ENCODE measurements around the gene TMEM244. TPM values are rescaled to one million over a fixed set of nuclear protein-coding genes. Genes with fewer than 3 reads are reported as not detected.

Gene TMEM244
- total and polyA plus RNA-seq, 9 of the 15 experiments (the other 6 are each of a cell fraction or from before 2014, with no cell fraction given): not detected

DNA sequence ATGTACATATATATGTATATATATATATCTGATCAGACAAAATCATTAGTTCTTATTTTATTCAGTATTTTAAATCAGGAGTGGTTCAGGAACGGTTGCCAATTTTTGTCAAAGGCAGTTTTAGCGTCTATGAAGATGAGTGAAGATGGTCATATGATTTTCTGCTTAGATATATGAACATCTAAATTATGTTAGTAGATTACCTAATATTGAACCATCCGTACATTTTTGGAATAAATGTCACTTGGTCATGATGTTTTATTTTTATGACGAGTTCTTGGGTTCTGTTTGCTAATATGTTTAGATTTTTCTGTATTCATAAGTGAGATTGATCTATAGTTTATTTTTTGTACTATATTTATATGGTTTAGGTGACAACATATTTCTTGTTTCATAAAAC lies 3.3 kb downstream of the TMEM244 start (continued):
- TF ChIP-seq, protein P1, sequence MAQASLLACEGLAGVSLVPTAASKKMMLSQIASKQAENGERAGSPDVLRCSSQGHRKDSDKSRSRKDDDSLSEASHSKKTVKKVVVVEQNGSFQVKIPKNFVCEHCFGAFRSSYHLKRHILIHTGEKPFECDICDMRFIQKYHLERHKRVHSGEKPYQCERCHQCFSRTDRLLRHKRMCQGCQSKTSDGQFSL (CRISPR knock-in tag; IDR thresholded peaks at IDR 0.05): no peak
- TF ChIP-seq, protein P1 (tag; IDR thresholded peaks at IDR 0.05): no peak
- TF ChIP-seq MCM2 (IDR thresholded peaks at IDR 0.05; ENCODE audit: low read depth): no peak
- no peak for TF ChIP-seq STAT6 (CRISPR knock-in tag; IDR thresholded peaks at IDR 0.05)
- no peak for TF ChIP-seq BRCA1 (IDR thresholded peaks at IDR 0.05)
- TF ChIP-seq BRCA1 (CRISPR knock-in tag; IDR thresholded peaks at IDR 0.05): no peak
- no peak for TF ChIP-seq BDP1 (IDR thresholded peaks at IDR 0.05; ENCODE audit: insufficient read depth, insufficient read length)
- TF ChIP-seq U2AF1 (optimal IDR thresholded peaks at IDR 0.05; ENCODE audit: low read depth, low read length): no peak
- no peak for TF ChIP-seq PHF20 (IDR thresholded peaks at IDR 0.05; ENCODE audit: partially characterized antibody)
- no peak for TF ChIP-seq ZBTB9 (CRISPR knock-in tag; IDR thresholded peaks at IDR 0.05)
- TF ChIP-seq TRIM28 (IDR thresholded peaks at IDR 0.05): peak; percentile 65; the same call in 1 of the 2 replicates
- TF ChIP-seq MECOM (CRISPR knock-in tag; IDR thresholded peaks at IDR 0.05): no peak
- no peak for TF ChIP-seq RBM15 (IDR thresholded peaks at IDR 0.05; ENCODE audit: insufficient read depth, low read length)
- TF ChIP-seq TRIM24 (IDR thresholded peaks at IDR 0.05): peak; percentile 63 to 71; a peak in 3 of 4 replicates

All from K562 (cell line).